T-cell (primary cell): Measurements from ENCODE around the gene TAF4. TPM values are rescaled to one million over a fixed set of nuclear protein-coding genes. Genes with fewer than 3 reads are reported as not detected.

Source experiments
- ATAC-seq, 4 experiments: fragments of 200-7000 bp in 3 of 4; fragments of 150-1000 bp in 1 of 4; cut with Tn5 transposase; replicated peaks in 1 of 4; 1 replicate in 3 of 4; 2 replicates in 1 of 4; pipeline ENCODE4 v1.10.0; 2021; ENCODE audit warnings: moderate library complexity in 3 of 4, mild to moderate bottlenecking in 2 of 4, moderate number of reproducible peaks in 1 of 4
- CTCF ChIA-PET, 2 donors: fragments of 300-600 bp; sonication (Branson Sonifier 250); formaldehyde crosslinking; loops; one replicate each; lab custom pipeline; 2022; ENCODE audit warnings: antibody characterized with exemption in 2 of 2; lab: Charles Lee
- POLR2A ChIA-PET, 2 donors: fragments of 300-600 bp; sonication (Branson Sonifier 250); formaldehyde crosslinking; loops; one replicate each; lab custom pipeline; 2022; ENCODE audit warnings: antibody characterized with exemption in 2 of 2; lab: Charles Lee
- DNase-seq, 35 experiments: peaks; one replicate each; pipeline versions ENCODE4 v3.0.0 to v3.0.0-alpha.2; 2013 to 2023
- H3K27ac ChIP-seq: one replicate; pipeline ENCODE4 v1.5.1; 2013; ENCODE audit warnings: low read length
- H3K27me3 ChIP-seq, 2 experiments: replicated peaks in 1 of 2; 1 replicate in 1 of 2; 2 replicates in 1 of 2; pipeline versions ENCODE4 v1.6.1 to v1.7.0; 2013; ENCODE audit warnings: low read length in 1 of 2, mixed read lengths in 1 of 2; ENCODE audit not compliant: control insufficient read depth in 2 of 2, insufficient read depth in 2 of 2; ENCODE audit errors: extremely low read depth in 1 of 2
- H3K36me3 ChIP-seq, 2 donors: 1 replicate in 1 of 2; 2 replicates in 1 of 2; pipeline versions ENCODE4 v1.6.1 to v1.7.0; 2013; ENCODE audit warnings: low read length in 1 of 2; ENCODE audit not compliant: control insufficient read depth in 2 of 2, insufficient read depth in 1 of 2; ENCODE audit errors: extremely low read depth in 1 of 2
- H3K4me1 ChIP-seq, 2 experiments: 1 replicate in 1 of 2; 2 replicates in 1 of 2; pipeline versions ENCODE4 v1.6.1 to v1.7.0; 2013; ENCODE audit warnings: low read length in 2 of 2, mixed read lengths in 1 of 2; ENCODE audit not compliant: insufficient read depth in 2 of 2, control insufficient read depth in 1 of 2; ENCODE audit errors: extremely low read depth in 1 of 2
- H3K4me3 ChIP-seq, 2 donors: 1 replicate in 1 of 2; 2 replicates in 1 of 2; pipeline versions ENCODE4 v1.5.1 to v1.7.0; 2013; ENCODE audit warnings: mild to moderate bottlenecking in 2 of 2, low read length in 1 of 2, moderate library complexity in 1 of 2; ENCODE audit not compliant: control insufficient read depth in 1 of 2; ENCODE audit errors: extremely low read depth in 1 of 2
- H3K9me3 ChIP-seq: 2 replicates; pipeline ENCODE4 v1.7.0; 2013
- H3K27ac Mint-ChIP-seq, 2 donors: one replicate each; pipeline ENCODE4 v1.8.0; 2020 to 2021; ENCODE audit warnings: mild to moderate bottlenecking in 2 of 2, mixed read lengths in 2 of 2
- H3K27me3 Mint-ChIP-seq, 2 donors: one replicate each; pipeline ENCODE4 v1.8.0; 2021 to 2022; ENCODE audit warnings: mixed read lengths in 2 of 2
- H3K36me3 Mint-ChIP-seq: one replicate; pipeline ENCODE4 v1.8.0; 2021; ENCODE audit warnings: mixed read lengths
- H3K4me1 Mint-ChIP-seq, 3 donors: one replicate each; pipeline ENCODE4 v1.8.0; 2020 to 2022; ENCODE audit warnings: mixed read lengths in 3 of 3, mild to moderate bottlenecking in 1 of 3
- H3K4me3 Mint-ChIP-seq, 3 donors: one replicate each; pipeline ENCODE4 v1.8.0; 2020 to 2022; ENCODE audit warnings: mild to moderate bottlenecking in 3 of 3, mixed read lengths in 3 of 3, moderate library complexity in 3 of 3
- H3K9me3 Mint-ChIP-seq, 3 donors: one replicate each; pipeline ENCODE4 v1.8.0; 2020 to 2022; ENCODE audit warnings: mixed read lengths in 3 of 3
- WGBS: methylation state at CpG from one replicate; pipeline ENCODE4 v1.1.5; 2013; ENCODE audit warnings: missing lambda C conversion rate; ENCODE audit not compliant: insufficient coverage; 5-methylcytosine and 5-hydroxymethylcytosine counted together
- total RNA-seq, 35 experiments: library from RNA in 6 of 35; stranded (reverse) in 6 of 35; fragments of 120-200 nt in 1 of 35; gene quantifications; one replicate each; pipeline versions ENCODE4 v1.2.1 to v1.2.4 and lab custom pipeline; 2013 to 2026

The TAF4 gene
- total RNA-seq, 5 donors from 2014 or later (not counting 1 experiment from before 2014, with no cell fraction given), result 21.7 to 39.5 (median 35.2) TPM

DNA sequence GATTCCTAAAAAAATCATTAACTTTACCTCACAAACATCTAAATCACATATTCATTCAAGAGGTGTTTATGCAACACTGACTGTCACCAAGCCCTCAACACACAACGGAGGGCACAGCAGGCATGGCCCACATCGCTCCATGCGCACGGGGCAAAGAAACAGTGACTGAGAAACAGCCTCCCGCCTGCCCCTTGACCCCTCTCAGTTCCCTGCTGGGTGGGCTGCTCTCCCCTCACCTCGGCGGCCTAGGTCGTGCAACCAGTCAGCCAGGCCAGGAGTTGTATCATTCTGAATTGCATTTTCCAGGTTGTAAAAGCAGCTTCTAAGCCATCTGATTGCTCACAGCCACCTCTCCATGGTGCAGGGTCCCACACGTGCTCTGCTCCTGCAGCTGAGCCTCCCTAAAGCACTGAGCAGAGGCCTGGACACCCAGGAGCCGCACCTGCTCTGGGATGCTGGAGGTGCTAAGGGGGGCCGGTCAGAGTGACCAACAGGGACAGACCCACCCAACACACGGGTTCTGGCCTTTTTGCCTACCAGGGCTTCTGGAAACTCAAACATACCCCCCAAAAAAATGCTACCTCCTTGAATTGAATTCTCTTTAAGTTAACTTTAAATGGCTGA, 37.9 kb downstream of the TAF4 start:
- Mint-ChIP-seq H3K4me1 (peaks cover 74 to 77% (median 76%) of the 10 kb centered on the region in 3 donors), H3K4me3 (no peak overlapping the region)
- CTCF ChIA-PET, result interaction anchor here in 1 of 2 donors (0.7 kb wide), 1 partner anchor 14 kb away, joined by 4 read pairs; no protein-coding TSS in a partner anchor

GRCh38 chr20:62027116-62027515, 38.6 kb downstream of the TAF4 start:
- Mint-ChIP-seq H3K36me3 (peaks cover 3% of the 10 kb centered on the region), H3K4me3 (no peak overlapping the region), H3K4me1 (peaks cover 71 to 74% (median 72%) of the 10 kb centered on the region in 3 donors), H3K9me3 (no peaks in the 10 kb centered on the region), H3K27me3 (no peaks in the 10 kb centered on the region), H3K27ac (peak overlapping the region in 1 of 2 donors; percentile 52)
- Histone ChIP-seq H3K36me3 (no peaks in the 10 kb centered on the region), H3K27me3 (no peaks in the 10 kb centered on the region), H3K4me1 (peaks cover 21 to 38% of the 10 kb centered on the region in 2 experiments), H3K4me3 (no peak overlapping the region), H3K9me3 (no peaks in the 10 kb centered on the region), H3K27ac (no peak overlapping the region)
- ChIA-PET POLR2A (no interaction called here), CTCF (interaction anchor here in 1 of 2 donors (0.7 to 1.2 kb wide), 3 partner anchors 8 to 111 kb away, joined by 3 to 9 read pairs (median 4); no protein-coding TSS in a partner anchor)
- WGBS, result 85% methylated on average over 6 of the region's 9 CpGs
- DNase-seq, result no peak
- no peak for ATAC-seq

More for the DNA sequence above, 37.9 kb downstream of the TAF4 start:
- H3K4me1 ChIP-seq, result peaks cover 26 to 45% of the 10 kb centered on the region in 2 experiments
- Mint-ChIP-seq H3K9me3 (no peaks in the 10 kb centered on the region), H3K27ac (no peak overlapping the region), H3K36me3 (peaks cover 1% of the 10 kb centered on the region), H3K27me3 (no peaks in the 10 kb centered on the region)
- POLR2A ChIA-PET, result no interaction called here
- H3K9me3 ChIP-seq, result no peaks in the 10 kb centered on the region
- no peaks in the 10 kb centered on the region for H3K36me3 ChIP-seq
- no peak for ATAC-seq
- WGBS, result 95% methylated on average over 10 of the region's 12 CpGs
- no peak overlapping the region for H3K4me3 ChIP-seq
- H3K27me3 ChIP-seq, result no peaks in the 10 kb centered on the region
- no peak overlapping the region for H3K27ac ChIP-seq
- no peak for DNase-seq

GRCh38 chr20:62026564-62026856, 39.2 kb downstream of the TAF4 start:
- ChIA-PET POLR2A (no interaction called here), CTCF (interaction anchor here (0.5 to 1.3 kb wide), 5 partner anchors 9 to 1789 kb away, joined by 3 to 9 read pairs (median 5); no protein-coding TSS in a partner anchor)
- Histone ChIP-seq H3K4me1 (peaks cover 16 to 32% of the 10 kb centered on the region in 2 experiments), H3K27ac (no peak overlapping the region), H3K9me3 (no peaks in the 10 kb centered on the region), H3K27me3 (no peaks in the 10 kb centered on the region), H3K36me3 (no peaks in the 10 kb centered on the region), H3K4me3 (no peak overlapping the region)
- peaks cover 66 to 69% (median 66%) of the 10 kb centered on the region in 3 donors for H3K4me1 Mint-ChIP-seq
- ATAC-seq (no peak), DNase-seq (no peak)
- 95% methylated on average over 11 of the region's 11 CpGs for WGBS
- peaks cover 3% of the 10 kb centered on the region for H3K36me3 Mint-ChIP-seq
- no peaks in the 10 kb centered on the region for H3K9me3 Mint-ChIP-seq
- peak overlapping the region in 1 of 2 donors; percentile 52 for H3K27ac Mint-ChIP-seq
- H3K27me3 Mint-ChIP-seq, result no peaks in the 10 kb centered on the region
- no peak overlapping the region for H3K4me3 Mint-ChIP-seq

DNA sequence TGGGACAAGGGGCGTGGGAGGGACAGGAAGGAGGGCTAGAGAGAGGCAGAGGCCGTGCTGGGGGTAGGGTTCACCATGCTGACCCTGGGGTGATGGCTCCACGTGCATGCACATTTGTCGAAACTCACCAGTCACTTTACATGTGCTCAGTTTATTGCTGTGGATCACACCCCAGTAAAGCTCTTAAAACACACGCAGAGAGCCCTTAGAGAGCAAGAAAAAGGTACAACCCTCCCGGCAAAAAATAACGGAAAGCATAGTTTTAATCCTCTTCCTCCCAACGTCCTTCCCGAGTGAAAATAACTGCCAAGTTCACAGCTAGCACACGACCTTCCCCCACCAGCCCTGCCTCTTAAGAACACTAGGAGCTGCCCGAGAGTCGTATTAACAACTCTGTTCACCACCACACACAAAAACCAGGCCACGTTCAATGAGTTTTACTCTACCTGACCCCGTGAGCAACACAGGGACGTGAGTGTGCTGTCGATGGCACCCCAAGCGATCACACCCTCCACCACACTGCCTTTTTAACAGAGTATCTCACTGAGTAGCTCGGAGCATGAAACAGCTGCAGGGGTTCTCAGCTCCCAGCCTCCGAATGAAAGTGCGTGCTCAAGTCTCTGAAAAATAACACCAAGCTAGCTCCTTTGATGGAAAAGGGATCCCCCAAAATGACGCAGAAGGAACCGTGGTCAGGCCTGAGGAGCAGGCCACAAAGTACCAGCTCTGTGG, 39.7 kb downstream of the TAF4 start:
- Histone ChIP-seq H3K4me3 (no peak overlapping the region), H3K9me3 (no peaks in the 10 kb centered on the region), H3K36me3 (no peaks in the 10 kb centered on the region), H3K27ac (no peak overlapping the region), H3K27me3 (no peaks in the 10 kb centered on the region), H3K4me1 (peaks cover 11 to 27% of the 10 kb centered on the region in 2 experiments)
- peak; percentile 59 to 81 (median 64) for ATAC-seq
- H3K27me3 Mint-ChIP-seq, result no peaks in the 10 kb centered on the region
- WGBS, result 59% methylated on average over 16 of the region's 22 CpGs
- H3K36me3 Mint-ChIP-seq, result peaks cover 3% of the 10 kb centered on the region
- POLR2A ChIA-PET, result no interaction called here
- CTCF ChIA-PET, result interaction anchor here (0.5 to 1.3 kb wide), 5 partner anchors 9 to 1788 kb away, joined by 3 to 9 read pairs (median 5); no protein-coding TSS in a partner anchor
- H3K4me3 Mint-ChIP-seq, result peak overlapping the region in 1 of 3 donors; percentile 11
- no peaks in the 10 kb centered on the region for H3K9me3 Mint-ChIP-seq
- peak overlapping the region; percentile 25 to 56 for H3K27ac Mint-ChIP-seq
- DNase-seq, result peak in 20 of 35 experiments; percentile 9 to 58 (median 20)
- H3K4me1 Mint-ChIP-seq, result peaks cover 63 to 65% (median 63%) of the 10 kb centered on the region in 3 donors

- Mint-ChIP-seq H3K36me3 (peaks cover 3% of the 10 kb centered on the region), H3K9me3 (no peaks in the 10 kb centered on the region), H3K27me3 (no peaks in the 10 kb centered on the region), H3K4me1 (peaks cover 63 to 65% (median 63%) of the 10 kb centered on the region in 3 donors), H3K4me3 (peak overlapping the region in 1 of 3 donors; percentile 11), H3K27ac (peak overlapping the region in 1 of 2 donors; percentile 25)
- Histone ChIP-seq H3K4me3 (no peak overlapping the region), H3K4me1 (peaks cover 6 to 21% of the 10 kb centered on the region in 2 experiments), H3K27ac (no peak overlapping the region), H3K36me3 (no peaks in the 10 kb centered on the region), H3K27me3 (no peaks in the 10 kb centered on the region), H3K9me3 (no peaks in the 10 kb centered on the region)
- ATAC-seq (no peak), DNase-seq (no peak)
- 92% methylated on average over 2 of the region's 8 CpGs for WGBS
- CTCF ChIA-PET, result interaction anchor here in 1 of 2 donors (1.3 kb wide), 1 partner anchor 111 kb away, joined by 5 read pairs; no protein-coding TSS in a partner anchor
- POLR2A ChIA-PET, result no interaction called here
These were observed 40.3 kb downstream of the TAF4 start for GRCh38 chr20:62025394-62025793.

DNA sequence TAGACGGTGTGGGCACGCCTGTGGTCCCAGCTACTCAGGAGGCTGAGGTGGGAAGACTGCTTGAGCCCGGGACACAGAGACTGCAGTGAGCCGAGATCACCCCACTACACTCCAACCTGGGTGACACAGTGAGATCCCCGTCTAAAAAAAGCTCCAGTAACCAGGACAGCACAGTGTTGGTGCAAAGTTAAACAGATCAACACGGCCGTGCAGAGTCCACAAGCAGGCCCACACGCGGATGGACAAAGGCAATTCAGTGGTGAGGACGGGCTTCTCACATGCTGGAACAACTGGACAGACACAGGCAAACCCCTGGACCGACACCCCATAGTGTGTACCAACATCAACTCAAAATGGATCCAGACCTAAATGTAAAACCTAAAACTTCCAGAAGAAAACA, 41.7 kb downstream of the TAF4 start:
- H3K4me1 Mint-ChIP-seq, result peaks cover 55 to 61% (median 60%) of the 10 kb centered on the region in 3 donors
- CTCF ChIA-PET, result no interaction called here

More for the DNA sequence above, 41.7 kb downstream of the TAF4 start:
- Mint-ChIP-seq H3K9me3 (no peaks in the 10 kb centered on the region), H3K36me3 (peaks cover 3% of the 10 kb centered on the region), H3K27ac (no peak overlapping the region), H3K4me3 (no peak overlapping the region), H3K27me3 (no peaks in the 10 kb centered on the region)
- no peak overlapping the region for H3K27ac ChIP-seq
- POLR2A ChIA-PET, result no interaction called here
- no peaks in the 10 kb centered on the region for H3K27me3 ChIP-seq
- WGBS, result 87% methylated on average over 9 of the region's 11 CpGs
- H3K36me3 ChIP-seq, result no peaks in the 10 kb centered on the region
- peaks cover 2 to 19% of the 10 kb centered on the region in 2 experiments for H3K4me1 ChIP-seq
- no peak for DNase-seq
- no peaks in the 10 kb centered on the region for H3K9me3 ChIP-seq
- no peak for ATAC-seq
- H3K4me3 ChIP-seq, result no peak overlapping the region
